ENCODE data around the gene SLC25A26. TPM values are rescaled to one million over a fixed set of nuclear protein-coding genes. Genes with fewer than 3 reads are reported as not detected.

SLC25A26 gene
- total RNA-seq, 1 donor from 2014 or later = 18.9 TPM

GRCh38 chr3:66407611-66408218 is 186.9 kb downstream of the SLC25A26 start:
- Mint-ChIP-seq H3K4me1 (ENCODE audit: unreplicated experiment) (peaks cover 18% of the 10 kb centered on the region), H3K27ac (ENCODE audit: unreplicated experiment) (no peak overlapping the region), H3K9me3 (ENCODE audit: unreplicated experiment) (no peaks in the 10 kb centered on the region), H3K27me3 (ENCODE audit: unreplicated experiment) (peaks cover 8% of the 10 kb centered on the region), H3K4me3 (ENCODE audit: unreplicated experiment) (no peak overlapping the region), H3K36me3 (ENCODE audit: low read depth, unreplicated experiment) (peaks cover 32% of the 10 kb centered on the region)
- peak; percentile 83 for DNase-seq (ENCODE audit: low spot score)
- TF ChIP-seq CTCF (IDR thresholded peaks at IDR 0.05; ENCODE audit: unreplicated experiment) = peak; percentile 76

GRCh38 chr3:66409771-66410754 is 189.3 kb downstream of the SLC25A26 start:
- Mint-ChIP-seq H3K36me3 (ENCODE audit: low read depth, unreplicated experiment) (peaks cover 25% of the 10 kb centered on the region), H3K27ac (ENCODE audit: unreplicated experiment) (no peak overlapping the region), H3K4me3 (ENCODE audit: unreplicated experiment) (no peak overlapping the region), H3K27me3 (ENCODE audit: unreplicated experiment) (peaks cover 2% of the 10 kb centered on the region), H3K4me1 (ENCODE audit: unreplicated experiment) (peaks cover 16% of the 10 kb centered on the region), H3K9me3 (ENCODE audit: unreplicated experiment) (no peaks in the 10 kb centered on the region)
- no peak for DNase-seq (ENCODE audit: low spot score)
- TF ChIP-seq CTCF (IDR thresholded peaks at IDR 0.05; ENCODE audit: unreplicated experiment) = no peak

GRCh38 chr3:66410976-66411375 is 190.2 kb downstream of the SLC25A26 start:
- Mint-ChIP-seq H3K27ac (ENCODE audit: unreplicated experiment) (no peak overlapping the region), H3K4me1 (ENCODE audit: unreplicated experiment) (peaks cover 16% of the 10 kb centered on the region), H3K4me3 (ENCODE audit: unreplicated experiment) (no peak overlapping the region), H3K36me3 (ENCODE audit: low read depth, unreplicated experiment) (peaks cover 25% of the 10 kb centered on the region), H3K27me3 (ENCODE audit: unreplicated experiment) (peaks cover 2% of the 10 kb centered on the region), H3K9me3 (ENCODE audit: unreplicated experiment) (no peaks in the 10 kb centered on the region)
- no peak for TF ChIP-seq CTCF (IDR thresholded peaks at IDR 0.05; ENCODE audit: unreplicated experiment)
- no peak for DNase-seq (ENCODE audit: low spot score)

GRCh38 chr3:66411474-66411873 is 190.7 kb downstream of the SLC25A26 start:
- Mint-ChIP-seq H3K27ac (ENCODE audit: unreplicated experiment) (peak overlapping the region; percentile 3), H3K4me3 (ENCODE audit: unreplicated experiment) (no peak overlapping the region), H3K36me3 (ENCODE audit: low read depth, unreplicated experiment) (peaks cover 25% of the 10 kb centered on the region)

More at GRCh38 chr3:66411474-66411873, 190.7 kb downstream of the SLC25A26 start:
- TF ChIP-seq CTCF (IDR thresholded peaks at IDR 0.05; ENCODE audit: unreplicated experiment) = no peak
- DNase-seq (ENCODE audit: low spot score) = no peak
- Mint-ChIP-seq H3K9me3 (ENCODE audit: unreplicated experiment) (no peaks in the 10 kb centered on the region), H3K4me1 (ENCODE audit: unreplicated experiment) (peaks cover 17% of the 10 kb centered on the region), H3K27me3 (ENCODE audit: unreplicated experiment) (peaks cover 2% of the 10 kb centered on the region)

All from endothelial cell (in vitro differentiated cells).